Neural cell (in vitro differentiated cells): ENCODE data around the gene DNAH1. TPM values are rescaled to one million over a fixed set of nuclear protein-coding genes. Genes with fewer than 3 reads are reported as not detected.

ENCODE experiments used
- H2AFZ ChIP-seq: fragments of 200-600, 300-800 bp; sonication (generic), shearing (Covaris generic); 2 replicates; pipeline ENCODE4 v1.6.0; 2014; ENCODE audit warnings: low read depth, mild to moderate bottlenecking, antibody characterized with exemption, low read length, moderate library complexity
- H3F3A ChIP-seq: fragments of 200-600 bp; shearing (Covaris generic); 2 replicates; pipeline ENCODE4 v1.6.1; 2016; ENCODE audit warnings: mild to moderate bottlenecking, moderate library complexity, mixed read lengths, antibody characterized with exemption, low read length; ENCODE audit not compliant: insufficient read depth, poor library complexity, severe bottlenecking
- H3K27ac ChIP-seq: fragments of 200-600, 300-800 bp; sonication (generic), shearing (Covaris generic); 2 replicates; pipeline ENCODE4 v1.5.1; 2014; ENCODE audit warnings: mild to moderate bottlenecking, low read length, moderate library complexity
- H3K27me3 ChIP-seq: fragments of 300-800, 200-600 bp; sonication (generic), shearing (Covaris generic); 2 replicates; pipeline ENCODE4 v1.6.0; 2014; ENCODE audit warnings: mild to moderate bottlenecking, low read depth, low read length, moderate library complexity; ENCODE audit not compliant: insufficient read depth
- H3K36me3 ChIP-seq: fragments of 300-800, 200-600 bp; sonication (generic), shearing (Covaris generic); 2 replicates; pipeline ENCODE4 v1.5.1; 2014; ENCODE audit warnings: mild to moderate bottlenecking, antibody characterized with exemption, low read length, moderate library complexity; ENCODE audit not compliant: insufficient read depth
- H3K4me2 ChIP-seq: fragments of 300-800, 200-600 bp; sonication (generic), shearing (Covaris generic); 2 replicates; pipeline ENCODE4 v1.6.0; 2014; ENCODE audit warnings: mild to moderate bottlenecking, low read length
- H3K4me3 ChIP-seq: fragments of 300-800, 200-600 bp; sonication (generic), shearing (Covaris generic); 2 replicates; pipeline ENCODE4 v1.5.1; 2014; ENCODE audit warnings: mild to moderate bottlenecking, low read length, moderate library complexity
- H3K79me2 ChIP-seq: fragments of 200-600 bp; shearing (Covaris generic); replicated peaks from 2 replicates; pipeline ENCODE4 v1.6.0; 2014; ENCODE audit warnings: mild to moderate bottlenecking, low read length, moderate library complexity; ENCODE audit not compliant: insufficient read depth
- H3K9ac ChIP-seq: fragments of 300-800, 200-600 bp; sonication (generic), shearing (Covaris generic); 2 replicates; pipeline ENCODE4 v1.6.1; 2016; ENCODE audit warnings: mild to moderate bottlenecking, low read length, mixed read lengths
- H3K9me2 ChIP-seq: fragments of 200-600 bp; shearing (Covaris generic); 2 replicates; pipeline ENCODE4 v1.6.1; 2016; ENCODE audit warnings: mild to moderate bottlenecking, low read length, mixed read lengths; ENCODE audit not compliant: insufficient read depth
- H3K9me3 ChIP-seq: fragments of 200-600, 300-800 bp; sonication (generic), shearing (Covaris generic); 2 replicates; pipeline ENCODE4 v1.6.1; 2016; ENCODE audit warnings: mild to moderate bottlenecking, mixed run types, low read length, moderate library complexity, mixed read lengths
- H4K20me1 ChIP-seq: fragments of 200-600 bp; shearing (Covaris generic); 2 replicates; pipeline ENCODE4 v1.6.1; 2016; ENCODE audit warnings: mild to moderate bottlenecking, mixed run types; ENCODE audit not compliant: insufficient read depth
- EP300 ChIP-seq: fragments of 450-650 bp; conservative IDR thresholded peaks from 2 replicates; pipeline ENCODE4 v1.6.1; 2014; ENCODE audit warnings: antibody characterized with exemption, mild to moderate bottlenecking, moderate library complexity; ENCODE audit not compliant: poor library complexity, severe bottlenecking
- EZH2 ChIP-seq: fragments of 200-600, 300-800 bp; shearing (Covaris generic), sonication (generic); IDR thresholded peaks from 2 replicates; pipeline ENCODE4 v1.6.1; 2014; ENCODE audit warnings: antibody characterized with exemption, low read length, borderline replicate concordance, mild to moderate bottlenecking; ENCODE audit not compliant: insufficient read depth, poor library complexity, severe bottlenecking
- MXI1 ChIP-seq: fragments of 450-650 bp; conservative IDR thresholded peaks from 2 replicates; pipeline ENCODE4 v1.6.1; 2014; ENCODE audit warnings: antibody characterized with exemption, mild to moderate bottlenecking; ENCODE audit not compliant: poor library complexity, severe bottlenecking
- POLR2AphosphoS5 ChIP-seq: IDR thresholded peaks from 2 replicates; pipeline ENCODE4 v1.6.1; 2012
- RAD21 ChIP-seq: fragments of 450-650 bp; conservative IDR thresholded peaks from 2 replicates; pipeline ENCODE4 v1.6.1; 2014; ENCODE audit warnings: antibody characterized with exemption, mild to moderate bottlenecking, moderate library complexity
- SMC3 ChIP-seq: fragments of 450-650 bp; conservative IDR thresholded peaks from 2 replicates; pipeline ENCODE4 v1.6.1; 2014; ENCODE audit warnings: antibody characterized with exemption, mild to moderate bottlenecking, moderate library complexity; ENCODE audit not compliant: poor library complexity
- TAF1 ChIP-seq: IDR thresholded peaks from 2 replicates; pipeline ENCODE4 v1.6.1; 2012; ENCODE audit warnings: low read depth
- polyA plus RNA-seq: library from polyadenylated mRNA; depleted of rRNA; stranded (reverse); fragments of >200 nt; gene quantifications from 2 replicates; pipeline ENCODE4 v1.2.3, GENCODE V29; 2014
- TF ChIP-seq, protein P1 (sequence below): fragments of 450-650 bp; IDR thresholded peaks from 2 replicates; pipeline ENCODE4 v1.5.1; 2014; ENCODE audit warnings: antibody characterized with exemption, mild to moderate bottlenecking, moderate library complexity; ENCODE audit not compliant: poor library complexity, severe bottlenecking
- TF ChIP-seq, protein P2 (sequence below): IDR thresholded peaks from 2 replicates; pipeline ENCODE4 v1.6.1; 2012; ENCODE audit warnings: borderline replicate concordance

Gene DNAH1
- polyA plus RNA-seq, 1 donor from 2014 or later, result 5.4 TPM

GRCh38 chr3:52403955-52404354, 87.8 kb downstream of the DNAH1 start:
- Histone ChIP-seq H3K9me3 (no peaks in the 10 kb centered on the region), H3K27ac (no peak overlapping the region), H3K4me3 (no peak overlapping the region), H3K4me2 (no peak overlapping the region), H2AFZ (no peak overlapping the region), H3K27me3 (no peaks in the 10 kb centered on the region), H3K9ac (no peak overlapping the region), H3K79me2 (peaks cover 13% of the 10 kb centered on the region), H3K9me2 (no peaks in the 10 kb centered on the region), H3F3A (no peaks in the 10 kb centered on the region), H3K36me3 (peaks cover 7% of the 10 kb centered on the region), H4K20me1 (no peaks in the 10 kb centered on the region)
- TF ChIP-seq, protein P1, sequence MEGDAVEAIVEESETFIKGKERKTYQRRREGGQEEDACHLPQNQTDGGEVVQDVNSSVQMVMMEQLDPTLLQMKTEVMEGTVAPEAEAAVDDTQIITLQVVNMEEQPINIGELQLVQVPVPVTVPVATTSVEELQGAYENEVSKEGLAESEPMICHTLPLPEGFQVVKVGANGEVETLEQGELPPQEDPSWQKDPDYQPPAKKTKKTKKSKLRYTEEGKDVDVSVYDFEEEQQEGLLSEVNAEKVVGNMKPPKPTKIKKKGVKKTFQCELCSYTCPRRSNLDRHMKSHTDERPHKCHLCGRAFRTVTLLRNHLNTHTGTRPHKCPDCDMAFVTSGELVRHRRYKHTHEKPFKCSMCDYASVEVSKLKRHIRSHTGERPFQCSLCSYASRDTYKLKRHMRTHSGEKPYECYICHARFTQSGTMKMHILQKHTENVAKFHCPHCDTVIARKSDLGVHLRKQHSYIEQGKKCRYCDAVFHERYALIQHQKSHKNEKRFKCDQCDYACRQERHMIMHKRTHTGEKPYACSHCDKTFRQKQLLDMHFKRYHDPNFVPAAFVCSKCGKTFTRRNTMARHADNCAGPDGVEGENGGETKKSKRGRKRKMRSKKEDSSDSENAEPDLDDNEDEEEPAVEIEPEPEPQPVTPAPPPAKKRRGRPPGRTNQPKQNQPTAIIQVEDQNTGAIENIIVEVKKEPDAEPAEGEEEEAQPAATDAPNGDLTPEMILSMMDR, result no peak
- TF ChIP-seq SMC3, result no peak
- no peak for TF ChIP-seq MXI1
- TF ChIP-seq TAF1, result no peak
- TF ChIP-seq, protein P2, sequence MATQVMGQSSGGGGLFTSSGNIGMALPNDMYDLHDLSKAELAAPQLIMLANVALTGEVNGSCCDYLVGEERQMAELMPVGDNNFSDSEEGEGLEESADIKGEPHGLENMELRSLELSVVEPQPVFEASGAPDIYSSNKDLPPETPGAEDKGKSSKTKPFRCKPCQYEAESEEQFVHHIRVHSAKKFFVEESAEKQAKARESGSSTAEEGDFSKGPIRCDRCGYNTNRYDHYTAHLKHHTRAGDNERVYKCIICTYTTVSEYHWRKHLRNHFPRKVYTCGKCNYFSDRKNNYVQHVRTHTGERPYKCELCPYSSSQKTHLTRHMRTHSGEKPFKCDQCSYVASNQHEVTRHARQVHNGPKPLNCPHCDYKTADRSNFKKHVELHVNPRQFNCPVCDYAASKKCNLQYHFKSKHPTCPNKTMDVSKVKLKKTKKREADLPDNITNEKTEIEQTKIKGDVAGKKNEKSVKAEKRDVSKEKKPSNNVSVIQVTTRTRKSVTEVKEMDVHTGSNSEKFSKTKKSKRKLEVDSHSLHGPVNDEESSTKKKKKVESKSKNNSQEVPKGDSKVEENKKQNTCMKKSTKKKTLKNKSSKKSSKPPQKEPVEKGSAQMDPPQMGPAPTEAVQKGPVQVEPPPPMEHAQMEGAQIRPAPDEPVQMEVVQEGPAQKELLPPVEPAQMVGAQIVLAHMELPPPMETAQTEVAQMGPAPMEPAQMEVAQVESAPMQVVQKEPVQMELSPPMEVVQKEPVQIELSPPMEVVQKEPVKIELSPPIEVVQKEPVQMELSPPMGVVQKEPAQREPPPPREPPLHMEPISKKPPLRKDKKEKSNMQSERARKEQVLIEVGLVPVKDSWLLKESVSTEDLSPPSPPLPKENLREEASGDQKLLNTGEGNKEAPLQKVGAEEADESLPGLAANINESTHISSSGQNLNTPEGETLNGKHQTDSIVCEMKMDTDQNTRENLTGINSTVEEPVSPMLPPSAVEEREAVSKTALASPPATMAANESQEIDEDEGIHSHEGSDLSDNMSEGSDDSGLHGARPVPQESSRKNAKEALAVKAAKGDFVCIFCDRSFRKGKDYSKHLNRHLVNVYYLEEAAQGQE, result no peak
- no peak for TF ChIP-seq EZH2
- TF ChIP-seq EP300, result no peak
- TF ChIP-seq POLR2AphosphoS5, result no peak
- no peak for TF ChIP-seq RAD21

- TF ChIP-seq TAF1, result no peak
- TF ChIP-seq POLR2AphosphoS5, result no peak
- no peak for TF ChIP-seq EZH2
- TF ChIP-seq EP300, result no peak
- TF ChIP-seq RAD21, result no peak
- TF ChIP-seq, protein P1, result no peak
- no peak for TF ChIP-seq SMC3
- no peak for TF ChIP-seq MXI1
- TF ChIP-seq, protein P2, result no peak
- Histone ChIP-seq H3F3A (no peaks in the 10 kb centered on the region), H3K9me2 (no peaks in the 10 kb centered on the region), H3K27ac (no peak overlapping the region), H3K4me3 (no peak overlapping the region), H3K27me3 (no peaks in the 10 kb centered on the region), H3K4me2 (no peak overlapping the region), H4K20me1 (no peaks in the 10 kb centered on the region), H3K36me3 (peaks cover 7% of the 10 kb centered on the region), H3K79me2 (peaks cover 17% of the 10 kb centered on the region), H2AFZ (no peak overlapping the region), H3K9ac (no peak overlapping the region), H3K9me3 (no peaks in the 10 kb centered on the region)
Measured at GRCh38 chr3:52404391-52404790, 88.3 kb downstream of the DNAH1 start.
